HCT116 (cell line): Measurements from ENCODE around the gene TTC24. TPM values are rescaled to one million over a fixed set of nuclear protein-coding genes. Genes with fewer than 3 reads are reported as not detected.

Source experiments
- ATAC-seq: fragments of 200-7000 bp; cut with Tn5 transposase; 2 replicates; pipeline ENCODE4 v1.9.1; 2020; ENCODE audit warnings: mild to moderate bottlenecking, moderate library complexity
- BruUV-seq: library from RNA; stranded (reverse); fragments of 400-500 nt; replicated peaks from 2 replicates; lab custom pipeline; 2021; lab: Mats Ljungman, UMichigan
- CTCF ChIA-PET: fragments of 300-600 bp; sonication (Branson Sonifier 250); formaldehyde crosslinking; loops from one replicate; lab custom pipeline; 2021; ENCODE audit warnings: antibody characterized with exemption; lab: Charles Lee
- POLR2A ChIA-PET: fragments of 300-600, 350-600 bp; sonication (Branson Sonifier 250); formaldehyde crosslinking; loops from one replicate; lab custom pipeline; 2021; ENCODE audit warnings: antibody characterized with exemption; lab: Charles Lee
- RAD21 ChIA-PET, 2 experiments: fragments of 300-600 bp; sonication (Branson Sonifier 250); formaldehyde crosslinking; loops; one replicate each; lab custom pipeline; 2023; ENCODE audit warnings: low total read pairs in 2 of 2; ENCODE audit not compliant: uncharacterized antibody in 2 of 2, unreplicated experiment in 2 of 2, low non-redundant PET in 1 of 2; lab: Charles Lee
- DNase-seq: peaks from one replicate; pipeline ENCODE4 v3.0.0-alpha.2; 2010; ENCODE audit warnings: low read depth, low spot score
- H2AFZ ChIP-seq: fragments of 200-600 bp; shearing (Covaris generic), sonication (generic); 2 replicates; pipeline ENCODE4 v1.6.1; 2017; ENCODE audit warnings: low read depth, mixed run types, mixed read lengths, antibody characterized with exemption, low read length; ENCODE audit not compliant: poor library complexity, severe bottlenecking
- H3K27ac ChIP-seq: 2 replicates; pipeline ENCODE4 v1.5.1; 2012; ENCODE audit warnings: low read depth, low read length
- H3K27me3 ChIP-seq: fragments of 200-600 bp; sonication (generic); 2 replicates; pipeline ENCODE4 v1.6.1; 2016; ENCODE audit warnings: mixed run types, low read length, mixed read lengths; ENCODE audit not compliant: insufficient read depth
- H3K36me3 ChIP-seq, 2 experiments: fragments of 200-500 bp in 1 of 2; fragments of 200-600 bp in 1 of 2; sonication (Bioruptor generic) in 1 of 2; sonication (generic) in 1 of 2; 2 replicates each; pipeline versions ENCODE4 v1.5.1 to v1.6.1; 2014 to 2016; ENCODE audit warnings: low read length in 2 of 2, inconsistent platforms in 1 of 2, mixed read lengths in 1 of 2, mixed run types in 1 of 2; ENCODE audit not compliant: insufficient read depth in 2 of 2, control insufficient read depth in 1 of 2
- H3K4me1 ChIP-seq, 2 experiments: fragments of 200-600 bp in 1 of 2; sonication (generic) in 1 of 2; 2 replicates each; pipeline versions ENCODE4 v1.5.1 to v1.6.1; 2012 to 2017; ENCODE audit warnings: low read length in 2 of 2, inconsistent platforms in 1 of 2, mild to moderate bottlenecking in 1 of 2, mixed read lengths in 1 of 2, mixed run types in 1 of 2, moderate library complexity in 1 of 2; ENCODE audit not compliant: insufficient read depth in 2 of 2, control insufficient read depth in 1 of 2
- H3K4me2 ChIP-seq: fragments of 200-600 bp; sonication (generic); 2 replicates; pipeline ENCODE4 v1.6.1; 2017; ENCODE audit warnings: mixed run types, low read length, mixed read lengths
- H3K4me3 ChIP-seq, 2 experiments: fragments of 200-600 bp in 1 of 2; sonication (generic) in 1 of 2; replicated peaks in 1 of 2; 2 replicates each; pipeline ENCODE4 v1.5.1; 2011 to 2016; ENCODE audit warnings: low read length in 2 of 2, control low read depth in 1 of 2, low read depth in 1 of 2, mild to moderate bottlenecking in 1 of 2, mixed read lengths in 1 of 2, mixed run types in 1 of 2
- H3K79me2 ChIP-seq: fragments of 200-600 bp; sonication (generic); 2 replicates; pipeline ENCODE4 v1.6.1; 2017; ENCODE audit warnings: mild to moderate bottlenecking, mixed run types, low read length, moderate library complexity, mixed read lengths; ENCODE audit not compliant: insufficient read depth
- H3K9ac ChIP-seq: fragments of 200-600 bp; sonication (generic); 2 replicates; pipeline ENCODE4 v1.6.1; 2016; ENCODE audit warnings: low read length, mixed read lengths
- H3K9me2 ChIP-seq: fragments of 200-600 bp; sonication (generic), shearing (Covaris generic); 2 replicates; pipeline ENCODE4 v1.6.1; 2017; ENCODE audit warnings: mixed run types, mild to moderate bottlenecking, moderate library complexity; ENCODE audit not compliant: insufficient read depth
- H3K9me3 ChIP-seq, 2 experiments: fragments of 200-500 bp in 1 of 2; fragments of 200-600 bp in 1 of 2; sonication (Bioruptor generic) in 1 of 2; sonication (generic) in 1 of 2; 2 replicates each; pipeline ENCODE4 v1.6.1; 2014 to 2017; ENCODE audit warnings: low read length in 2 of 2, mixed read lengths in 2 of 2, inconsistent platforms in 1 of 2, low read depth in 1 of 2, mild to moderate bottlenecking in 1 of 2, mixed run types in 1 of 2, moderate library complexity in 1 of 2; ENCODE audit not compliant: control insufficient read depth in 1 of 2, insufficient read depth in 1 of 2
- H4K20me1 ChIP-seq: fragments of 200-600 bp; sonication (generic), shearing (Covaris generic); 2 replicates; pipeline ENCODE4 v1.6.1; 2017; ENCODE audit warnings: mixed run types, mild to moderate bottlenecking, moderate library complexity; ENCODE audit not compliant: insufficient read depth
- CEBPB ChIP-seq: IDR thresholded peaks from 2 replicates; pipeline ENCODE4 v1.6.1; 2012; ENCODE audit warnings: low read depth
- EZH2 ChIP-seq: fragments of 200-600 bp; sonication (generic); IDR thresholded peaks from 2 replicates; pipeline ENCODE4 v1.6.1; 2017; ENCODE audit warnings: antibody characterized with exemption, mixed run types
- EZH2phosphoT487 ChIP-seq: fragments of 200-600 bp; IDR thresholded peaks from 2 replicates; pipeline ENCODE4 v1.6.1; 2018; ENCODE audit warnings: antibody characterized with exemption, borderline replicate concordance
- FOSL1 ChIP-seq: IDR thresholded peaks from 2 replicates; pipeline ENCODE4 v1.6.1; 2012; ENCODE audit warnings: low read depth
- JUND ChIP-seq: IDR thresholded peaks from 2 replicates; pipeline ENCODE4 v1.6.1; 2012
- POLR2A ChIP-seq: IDR thresholded peaks from 2 replicates; pipeline ENCODE4 v1.7.0; 2011; ENCODE audit warnings: borderline replicate concordance; ENCODE audit not compliant: insufficient read depth, insufficient read length; ENCODE audit errors: extremely low read depth
- REST ChIP-seq: IDR thresholded peaks from 2 replicates; pipeline ENCODE4 v1.6.1; 2012; ENCODE audit warnings: low read depth
- TCF7L2 ChIP-seq: IDR thresholded peaks from 2 replicates; pipeline ENCODE4 v1.7.0; 2011; ENCODE audit warnings: borderline replicate concordance, inconsistent platforms; ENCODE audit not compliant: insufficient read depth, insufficient read length; ENCODE audit errors: extremely low read depth
- ZNF274 ChIP-seq: fragments of 200-500 bp; sonication (Bioruptor generic); IDR thresholded peaks from 2 replicates; pipeline ENCODE4 v1.6.1; 2014; ENCODE audit warnings: mild to moderate bottlenecking, low read depth, low read length, inconsistent platforms
- intact Hi-C: fragments of 100-400 bp; cut with micrococcal nuclease; formaldehyde crosslinking; loops from 2 replicates; pipeline ENCODE4 v1.10.0; 2022
- total RNA-seq: library from RNA; stranded (reverse); gene quantifications from one replicate; pipeline ENCODE4 v1.2.1, GENCODE V29; 2021; ENCODE audit not compliant: unreplicated experiment

Gene TTC24
- total RNA-seq, 1 experiment from 2014 or later, result not detected

GRCh38 chr1:156577550-156577949, 2.0 kb upstream of the TTC24 start:
- TF ChIP-seq POLR2A, result no peak
- no peak for TF ChIP-seq CEBPB
- TF ChIP-seq JUND, result no peak
- no peak for TF ChIP-seq EZH2phosphoT487
- TF ChIP-seq ZNF274, result no peak
- TF ChIP-seq EZH2, result no peak
- TF ChIP-seq REST, result no peak
- no peak for TF ChIP-seq FOSL1
- TF ChIP-seq TCF7L2, result no peak
- POLR2A ChIA-PET, result no interaction called here
- Histone ChIP-seq H3K4me3 (no peak overlapping the region), H3K9me3 (no peaks in the 10 kb centered on the region), H3K27ac (no peak overlapping the region), H3K27me3 (no peaks in the 10 kb centered on the region), H3K36me3 (no peaks in the 10 kb centered on the region), H3K9me2 (no peaks in the 10 kb centered on the region), H3K4me2 (no peak overlapping the region), H4K20me1 (no peaks in the 10 kb centered on the region), H3K79me2 (no peaks in the 10 kb centered on the region), H3K4me1 (peaks cover 0 to 3% of the 10 kb centered on the region in 2 experiments; a peak in 1 of 4 replicates), H3K9ac (no peak overlapping the region), H2AFZ (no peak overlapping the region)
- ATAC-seq (no peak), DNase-seq (no peak)
- RAD21 ChIA-PET, result no interaction called here
- CTCF ChIA-PET, result no interaction called here
- intact Hi-C loops, result no loop called here
- BruUV-seq, result no TSS peak
